ENCODE results near the gene TINCR. TPM values are rescaled to one million over a fixed set of nuclear protein-coding genes. Genes with fewer than 3 reads are reported as not detected.
A peak's percentile ranks its signal among the peaks of the same experiment; 100 is the strongest.

Gene TINCR
- total RNA-seq, 1 donor from 2014 or later, result not detected

- Histone ChIP-seq H3K4me1 (ENCODE audit: control insufficient read depth in 3 of 3, insufficient read depth in 3 of 3, low read length in 3 of 3) (peaks cover 0 to 4% (median 0%) of the 10 kb centered on the region in 3 donors), H3K4me3 (ENCODE audit: low read length in 3 of 3) (no peak overlapping the region), H3K27ac (ENCODE audit: low read depth, low read length) (no peak overlapping the region), H3K9me3 (ENCODE audit: control insufficient read depth in 3 of 3, low read length in 3 of 3) (no peaks in the 10 kb centered on the region), H3K27me3 (ENCODE audit: control insufficient read depth in 3 of 3, insufficient read depth in 3 of 3, low read length in 3 of 3) (no peaks in the 10 kb centered on the region), H3K36me3 (ENCODE audit: control insufficient read depth in 3 of 3, insufficient read depth in 3 of 3, low read length in 3 of 3) (peaks cover 5 to 10% (median 9%) of the 10 kb centered on the region in 3 donors), H3K9ac (ENCODE audit: low read depth in 1 of 3, low read length in 3 of 3) (no peak overlapping the region)
These were observed 11.5 kb upstream of the TINCR start for GRCh38 chr19:5579286-5579685.

- Histone ChIP-seq H3K9ac (ENCODE audit: low read depth in 1 of 3, low read length in 3 of 3) (peak overlapping the region in 1 of 3 donors; percentile 54), H3K27me3 (ENCODE audit: control insufficient read depth in 3 of 3, insufficient read depth in 3 of 3, low read length in 3 of 3) (no peaks in the 10 kb centered on the region), H3K27ac (ENCODE audit: low read depth, low read length) (no peak overlapping the region), H3K9me3 (ENCODE audit: control insufficient read depth in 3 of 3, low read length in 3 of 3) (no peaks in the 10 kb centered on the region), H3K36me3 (ENCODE audit: control insufficient read depth in 3 of 3, insufficient read depth in 3 of 3, low read length in 3 of 3) (peaks cover 5 to 10% (median 9%) of the 10 kb centered on the region in 3 donors), H3K4me3 (ENCODE audit: low read length in 3 of 3) (no peak overlapping the region), H3K4me1 (ENCODE audit: control insufficient read depth in 3 of 3, insufficient read depth in 3 of 3, low read length in 3 of 3) (peaks cover 0 to 4% (median 0%) of the 10 kb centered on the region in 3 donors)
These were observed 10.5 kb upstream of the TINCR start for GRCh38 chr19:5578097-5578846.

- Histone ChIP-seq H3K27ac (ENCODE audit: low read depth, low read length) (no peak overlapping the region), H3K36me3 (ENCODE audit: control insufficient read depth in 3 of 3, insufficient read depth in 3 of 3, low read length in 3 of 3) (no peaks in the 10 kb centered on the region), H3K4me1 (ENCODE audit: control insufficient read depth in 3 of 3, insufficient read depth in 3 of 3, low read length in 3 of 3) (peaks cover 0 to 4% (median 0%) of the 10 kb centered on the region in 3 donors), H3K27me3 (ENCODE audit: control insufficient read depth in 3 of 3, insufficient read depth in 3 of 3, low read length in 3 of 3) (no peaks in the 10 kb centered on the region), H3K4me3 (ENCODE audit: low read length in 3 of 3) (no peak overlapping the region), H3K9ac (ENCODE audit: low read depth in 1 of 3, low read length in 3 of 3) (no peak overlapping the region), H3K9me3 (ENCODE audit: control insufficient read depth in 3 of 3, low read length in 3 of 3) (no peaks in the 10 kb centered on the region)
These were observed 7.8 kb upstream of the TINCR start for GRCh38 chr19:5575590-5575989.

- H3K36me3 ChIP-seq (ENCODE audit: control insufficient read depth in 3 of 3, insufficient read depth in 3 of 3, low read length in 3 of 3), result no peaks in the 10 kb centered on the region
- no peak overlapping the region for H3K4me3 ChIP-seq (ENCODE audit: low read length in 3 of 3)
- no peaks in the 10 kb centered on the region for H3K9me3 ChIP-seq (ENCODE audit: control insufficient read depth in 3 of 3, low read length in 3 of 3)
- no peaks in the 10 kb centered on the region for H3K4me1 ChIP-seq (ENCODE audit: control insufficient read depth in 3 of 3, insufficient read depth in 3 of 3, low read length in 3 of 3)
- peak overlapping the region in 1 of 3 donors; percentile 12 for H3K9ac ChIP-seq (ENCODE audit: low read depth in 1 of 3, low read length in 3 of 3)
- H3K27ac ChIP-seq (ENCODE audit: low read depth, low read length), result no peak overlapping the region
- peaks cover 4 to 9% (median 7%) of the 10 kb centered on the region in 3 donors for H3K27me3 ChIP-seq (ENCODE audit: control insufficient read depth in 3 of 3, insufficient read depth in 3 of 3, low read length in 3 of 3)
These were observed 5.0 kb upstream of the TINCR start for GRCh38 chr19:5572556-5573286.

GRCh38 chr19:5571777-5572176 lies 4.0 kb upstream of the TINCR start:
- no peaks in the 10 kb centered on the region for H3K9me3 ChIP-seq (ENCODE audit: control insufficient read depth in 3 of 3, low read length in 3 of 3)
- H3K27me3 ChIP-seq (ENCODE audit: control insufficient read depth in 3 of 3, insufficient read depth in 3 of 3, low read length in 3 of 3), result peaks cover 9 to 15% (median 14%) of the 10 kb centered on the region in 3 donors

GRCh38 chr19:5567970-5568407 lies 236 bp upstream of the TINCR start:
- Histone ChIP-seq H3K9ac (ENCODE audit: low read depth in 1 of 3, low read length in 3 of 3) (no peak overlapping the region), H3K27ac (ENCODE audit: low read depth, low read length) (no peak overlapping the region), H3K4me1 (ENCODE audit: control insufficient read depth in 3 of 3, insufficient read depth in 3 of 3, low read length in 3 of 3) (no peaks in the 10 kb centered on the region), H3K9me3 (ENCODE audit: control insufficient read depth in 3 of 3, low read length in 3 of 3) (no peaks in the 10 kb centered on the region), H3K27me3 (ENCODE audit: control insufficient read depth in 3 of 3, insufficient read depth in 3 of 3, low read length in 3 of 3) (peaks cover 35 to 39% (median 36%) of the 10 kb centered on the region in 3 donors), H3K36me3 (ENCODE audit: control insufficient read depth in 3 of 3, insufficient read depth in 3 of 3, low read length in 3 of 3) (no peaks in the 10 kb centered on the region), H3K4me3 (ENCODE audit: low read length in 3 of 3) (no peak overlapping the region)

More at GRCh38 chr19:5571777-5572176, 4.0 kb upstream of the TINCR start:
- no peaks in the 10 kb centered on the region for H3K4me1 ChIP-seq (ENCODE audit: control insufficient read depth in 3 of 3, insufficient read depth in 3 of 3, low read length in 3 of 3)
- H3K9ac ChIP-seq (ENCODE audit: low read depth in 1 of 3, low read length in 3 of 3), result no peak overlapping the region
- no peaks in the 10 kb centered on the region for H3K36me3 ChIP-seq (ENCODE audit: control insufficient read depth in 3 of 3, insufficient read depth in 3 of 3, low read length in 3 of 3)
- no peak overlapping the region for H3K27ac ChIP-seq (ENCODE audit: low read depth, low read length)
- no peak overlapping the region for H3K4me3 ChIP-seq (ENCODE audit: low read length in 3 of 3)

- H3K9me3 ChIP-seq (ENCODE audit: control insufficient read depth in 3 of 3, low read length in 3 of 3), result peaks cover 4 to 6% (median 5%) of the 10 kb centered on the region in 3 donors
- no peak overlapping the region for H3K9ac ChIP-seq (ENCODE audit: low read depth in 1 of 3, low read length in 3 of 3)
- no peak overlapping the region for H3K27ac ChIP-seq (ENCODE audit: low read depth, low read length)
- no peak overlapping the region for H3K4me3 ChIP-seq (ENCODE audit: low read length in 3 of 3)
- no peaks in the 10 kb centered on the region for H3K4me1 ChIP-seq (ENCODE audit: control insufficient read depth in 3 of 3, insufficient read depth in 3 of 3, low read length in 3 of 3)
- H3K27me3 ChIP-seq (ENCODE audit: control insufficient read depth in 3 of 3, insufficient read depth in 3 of 3, low read length in 3 of 3), result peaks cover 49 to 66% (median 59%) of the 10 kb centered on the region in 3 donors
- no peaks in the 10 kb centered on the region for H3K36me3 ChIP-seq (ENCODE audit: control insufficient read depth in 3 of 3, insufficient read depth in 3 of 3, low read length in 3 of 3)
These were observed 2.8 kb downstream of the TINCR start for GRCh38 chr19:5564930-5565329.

GRCh38 chr19:5563935-5564612 lies 3.7 kb downstream of the TINCR start:
- Histone ChIP-seq H3K27ac (ENCODE audit: low read depth, low read length) (no peak overlapping the region), H3K27me3 (ENCODE audit: control insufficient read depth in 3 of 3, insufficient read depth in 3 of 3, low read length in 3 of 3) (peaks cover 53 to 71% (median 64%) of the 10 kb centered on the region in 3 donors), H3K9ac (ENCODE audit: low read depth in 1 of 3, low read length in 3 of 3) (no peak overlapping the region), H3K9me3 (ENCODE audit: control insufficient read depth in 3 of 3, low read length in 3 of 3) (peaks cover 4 to 6% (median 5%) of the 10 kb centered on the region in 3 donors), H3K36me3 (ENCODE audit: control insufficient read depth in 3 of 3, insufficient read depth in 3 of 3, low read length in 3 of 3) (no peaks in the 10 kb centered on the region), H3K4me1 (ENCODE audit: control insufficient read depth in 3 of 3, insufficient read depth in 3 of 3, low read length in 3 of 3) (no peaks in the 10 kb centered on the region), H3K4me3 (ENCODE audit: low read length in 3 of 3) (no peak overlapping the region)

GRCh38 chr19:5563008-5563431 lies 4.7 kb downstream of the TINCR start:
- Histone ChIP-seq H3K9me3 (ENCODE audit: control insufficient read depth in 3 of 3, low read length in 3 of 3) (peaks cover 4 to 6% (median 5%) of the 10 kb centered on the region in 3 donors), H3K27ac (ENCODE audit: low read depth, low read length) (no peak overlapping the region), H3K4me1 (ENCODE audit: control insufficient read depth in 3 of 3, insufficient read depth in 3 of 3, low read length in 3 of 3) (no peaks in the 10 kb centered on the region), H3K27me3 (ENCODE audit: control insufficient read depth in 3 of 3, insufficient read depth in 3 of 3, low read length in 3 of 3) (peaks cover 60 to 74% (median 70%) of the 10 kb centered on the region in 3 donors), H3K9ac (ENCODE audit: low read depth in 1 of 3, low read length in 3 of 3) (no peak overlapping the region), H3K4me3 (ENCODE audit: low read length in 3 of 3) (no peak overlapping the region), H3K36me3 (ENCODE audit: control insufficient read depth in 3 of 3, insufficient read depth in 3 of 3, low read length in 3 of 3) (no peaks in the 10 kb centered on the region)

All from skeletal muscle tissue (tissue), 4 donors.